Natural killer cell (primary cell): ENCODE measurements around the gene ANP32E. TPM values are rescaled to one million over a fixed set of nuclear protein-coding genes. Genes with fewer than 3 reads are reported as not detected.

ENCODE experiments used
- ATAC-seq, 3 donors: fragments of 150-1000 bp in 2 of 3; fragments of 200-7000 bp in 1 of 3; cut with Tn5 transposase; 1 replicate in 1 of 3; 2 replicates in 2 of 3; pipeline ENCODE4 v1.10.0; 2021; ENCODE audit warnings: mild to moderate bottlenecking in 2 of 3, moderate library complexity in 2 of 3
- DNase-seq, 2 donors: peaks; one replicate each; pipeline versions ENCODE4 v3.0.0 to v3.0.0-alpha.2; 2013 to 2021; ENCODE audit warnings: mixed read lengths in 1 of 2
- H3K27ac ChIP-seq: one replicate; pipeline ENCODE4 v1.5.1; 2013; ENCODE audit warnings: mild to moderate bottlenecking, low read length
- H3K27me3 ChIP-seq: one replicate; pipeline ENCODE4 v1.6.1; 2013; ENCODE audit warnings: low read length; ENCODE audit not compliant: control insufficient read depth, insufficient read depth
- H3K36me3 ChIP-seq: one replicate; pipeline ENCODE4 v1.6.1; 2013; ENCODE audit warnings: low read length; ENCODE audit not compliant: control insufficient read depth, insufficient read depth
- H3K4me1 ChIP-seq: one replicate; pipeline ENCODE4 v1.6.1; 2013; ENCODE audit warnings: low read length; ENCODE audit not compliant: control insufficient read depth, insufficient read depth
- H3K4me3 ChIP-seq: one replicate; pipeline ENCODE4 v1.5.1; 2013; ENCODE audit warnings: low read length
- H3K9me3 ChIP-seq: one replicate; pipeline ENCODE4 v1.6.1; 2013; ENCODE audit warnings: low read length; ENCODE audit not compliant: control insufficient read depth, insufficient read depth
- H3K27ac Mint-ChIP-seq, 2 donors: one replicate each; pipeline ENCODE4 v1.8.0; 2022; ENCODE audit warnings: mild to moderate bottlenecking in 2 of 2, mixed read lengths in 2 of 2, moderate library complexity in 1 of 2
- H3K27me3 Mint-ChIP-seq, 2 donors: one replicate each; pipeline ENCODE4 v1.8.0; 2022; ENCODE audit warnings: low read depth in 2 of 2, mixed read lengths in 2 of 2
- H3K36me3 Mint-ChIP-seq: one replicate; pipeline ENCODE4 v1.8.0; 2022; ENCODE audit warnings: mixed read lengths
- H3K4me1 Mint-ChIP-seq, 2 donors: one replicate each; pipeline ENCODE4 v1.8.0; 2022; ENCODE audit warnings: mixed read lengths in 2 of 2
- H3K4me3 Mint-ChIP-seq: one replicate; pipeline ENCODE4 v1.8.0; 2022; ENCODE audit warnings: mild to moderate bottlenecking, moderate library complexity, mixed read lengths
- H3K9me3 Mint-ChIP-seq, 2 donors: one replicate each; pipeline ENCODE4 v1.8.0; 2022; ENCODE audit warnings: mixed read lengths in 2 of 2
- WGBS: methylation state at CpG from one replicate; pipeline ENCODE4 v1.1.7; 2013; ENCODE audit warnings: missing lambda C conversion rate; ENCODE audit not compliant: insufficient coverage; 5-methylcytosine and 5-hydroxymethylcytosine counted together
- intact Hi-C: fragments of 100-400 bp; cut with micrococcal nuclease; formaldehyde crosslinking; loops from one replicate; pipeline ENCODE4 v1.14.2; 2022
- total RNA-seq, 4 donors: library from RNA; stranded (reverse); fragments of 120-200 nt in 1 of 4; gene quantifications; one replicate each; pipeline versions ENCODE4 v1.2.3 to v1.2.4, GENCODE V29; 2013 to 2022
- TF ChIP-seq, protein P1 (sequence below): fragments of 200-600 bp; IDR thresholded peaks from one replicate; pipeline ENCODE4 v1.8.0; 2022; ENCODE audit warnings: antibody characterized with exemption

ANP32E gene
- total RNA-seq, 3 donors from 2014 or later (not counting 1 experiment from before 2014, with no cell fraction given) = 50.7 to 56.9 (median 55.2) TPM

DNA sequence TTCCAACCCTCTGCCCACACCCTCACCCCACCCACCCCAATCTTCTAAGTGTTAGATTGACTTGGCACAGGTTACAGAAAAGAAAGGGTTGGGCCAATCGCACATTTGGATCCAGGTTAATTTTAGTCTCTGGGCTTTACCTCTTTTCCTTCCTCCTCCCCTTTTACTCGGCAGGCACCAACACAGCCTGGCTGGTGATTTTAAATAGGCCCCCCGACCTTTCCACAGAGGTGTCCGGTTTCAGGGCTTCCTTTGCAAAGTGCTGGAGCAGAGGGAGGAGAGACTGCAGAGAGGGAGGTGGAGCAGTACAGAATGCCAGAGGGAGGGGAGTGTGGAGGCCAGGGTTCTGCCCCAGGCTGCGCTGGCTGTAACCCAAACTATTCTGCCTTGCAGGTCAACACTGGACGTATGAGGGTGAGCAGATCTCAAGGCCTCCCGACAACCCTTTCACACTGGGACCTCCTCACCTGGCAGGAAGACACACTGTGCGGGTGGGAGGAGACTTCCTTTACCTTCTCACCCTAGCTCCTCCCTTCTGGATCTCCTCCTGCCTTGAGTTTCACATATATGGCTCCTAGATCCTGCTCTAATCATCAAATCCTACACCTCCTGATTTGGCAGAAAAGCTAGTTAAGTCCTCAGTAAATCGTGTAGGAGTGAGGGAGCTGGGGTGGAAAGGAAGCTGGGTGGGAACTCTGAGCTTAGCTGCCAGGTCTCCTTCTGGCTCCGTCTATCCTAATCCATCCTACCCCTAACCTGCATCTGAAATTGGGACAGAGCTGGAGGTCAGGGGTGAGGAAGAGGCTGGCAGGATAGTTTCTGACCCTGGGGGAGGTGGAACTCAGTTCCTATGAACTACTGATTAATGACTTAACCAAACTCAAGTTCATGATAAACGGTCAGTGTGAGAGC is 24.1 kb upstream of the ANP32E start:
- peaks cover 12 to 13% of the 10 kb centered on the region in 2 donors for H3K4me1 Mint-ChIP-seq
- ATAC-seq (no peak), DNase-seq (no peak)
- H3K36me3 Mint-ChIP-seq = no peaks in the 10 kb centered on the region
- intact Hi-C loops = loop anchor here (5.0 to 10.0 kb wide), 3 partner anchors 62 to 737 kb away; partner anchors contain the start of genes ENSA and PRPF3
- 61% methylated on average over 9 of the region's 11 CpGs for WGBS
- H3K9me3 Mint-ChIP-seq = no peaks in the 10 kb centered on the region
- no peak overlapping the region for H3K27ac Mint-ChIP-seq
- H3K9me3 ChIP-seq = no peaks in the 10 kb centered on the region
- TF ChIP-seq, protein P1, sequence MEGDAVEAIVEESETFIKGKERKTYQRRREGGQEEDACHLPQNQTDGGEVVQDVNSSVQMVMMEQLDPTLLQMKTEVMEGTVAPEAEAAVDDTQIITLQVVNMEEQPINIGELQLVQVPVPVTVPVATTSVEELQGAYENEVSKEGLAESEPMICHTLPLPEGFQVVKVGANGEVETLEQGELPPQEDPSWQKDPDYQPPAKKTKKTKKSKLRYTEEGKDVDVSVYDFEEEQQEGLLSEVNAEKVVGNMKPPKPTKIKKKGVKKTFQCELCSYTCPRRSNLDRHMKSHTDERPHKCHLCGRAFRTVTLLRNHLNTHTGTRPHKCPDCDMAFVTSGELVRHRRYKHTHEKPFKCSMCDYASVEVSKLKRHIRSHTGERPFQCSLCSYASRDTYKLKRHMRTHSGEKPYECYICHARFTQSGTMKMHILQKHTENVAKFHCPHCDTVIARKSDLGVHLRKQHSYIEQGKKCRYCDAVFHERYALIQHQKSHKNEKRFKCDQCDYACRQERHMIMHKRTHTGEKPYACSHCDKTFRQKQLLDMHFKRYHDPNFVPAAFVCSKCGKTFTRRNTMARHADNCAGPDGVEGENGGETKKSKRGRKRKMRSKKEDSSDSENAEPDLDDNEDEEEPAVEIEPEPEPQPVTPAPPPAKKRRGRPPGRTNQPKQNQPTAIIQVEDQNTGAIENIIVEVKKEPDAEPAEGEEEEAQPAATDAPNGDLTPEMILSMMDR = no peak
- peaks cover 6% of the 10 kb centered on the region for H3K36me3 ChIP-seq
- no peak overlapping the region for H3K4me3 Mint-ChIP-seq
- no peak overlapping the region for H3K4me3 ChIP-seq
- no peak overlapping the region for H3K27ac ChIP-seq
- H3K27me3 ChIP-seq = peaks cover 36% of the 10 kb centered on the region
- peaks cover 32 to 34% of the 10 kb centered on the region in 2 donors for H3K27me3 Mint-ChIP-seq
- peaks cover 13% of the 10 kb centered on the region for H3K4me1 ChIP-seq

DNA sequence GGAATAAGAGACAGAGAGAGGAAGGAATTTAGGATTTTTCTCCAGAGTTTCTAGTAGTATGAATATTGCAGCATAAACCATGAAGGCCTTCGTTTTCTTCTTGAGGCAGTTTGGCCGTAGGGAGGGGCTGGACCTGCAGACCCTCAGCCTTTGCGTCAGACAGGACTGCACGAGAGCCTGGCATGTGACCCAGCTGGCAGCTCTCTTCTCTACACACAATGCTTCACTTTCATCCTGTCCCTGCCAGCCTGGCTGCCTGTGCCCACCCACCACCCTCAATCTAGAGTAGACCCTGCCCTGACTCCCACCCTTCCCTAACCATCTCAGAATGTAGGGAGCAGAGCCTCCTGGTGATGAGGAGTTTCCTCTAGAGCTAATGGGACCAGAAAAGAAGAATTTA is 23.3 kb upstream of the ANP32E start:
- 75% methylated on average over 4 of the region's 4 CpGs for WGBS
- H3K27ac ChIP-seq = no peak overlapping the region
- H3K36me3 ChIP-seq = no peaks in the 10 kb centered on the region
- intact Hi-C loops = loop anchor here (5.0 to 10.0 kb wide), 3 partner anchors 63 to 738 kb away; partner anchors contain the start of genes ENSA and PRPF3
- H3K9me3 ChIP-seq = no peaks in the 10 kb centered on the region
- Mint-ChIP-seq H3K4me3 (no peak overlapping the region), H3K36me3 (no peaks in the 10 kb centered on the region), H3K27me3 (peaks cover 32 to 34% of the 10 kb centered on the region in 2 donors), H3K9me3 (no peaks in the 10 kb centered on the region), H3K4me1 (peaks cover 12 to 13% of the 10 kb centered on the region in 2 donors), H3K27ac (no peak overlapping the region)
- ATAC-seq = no peak
- no peak overlapping the region for H3K4me3 ChIP-seq
- H3K27me3 ChIP-seq = peaks cover 36% of the 10 kb centered on the region
- H3K4me1 ChIP-seq = peaks cover 13% of the 10 kb centered on the region
- DNase-seq = no peak
- TF ChIP-seq, protein P1 = no peak

DNA sequence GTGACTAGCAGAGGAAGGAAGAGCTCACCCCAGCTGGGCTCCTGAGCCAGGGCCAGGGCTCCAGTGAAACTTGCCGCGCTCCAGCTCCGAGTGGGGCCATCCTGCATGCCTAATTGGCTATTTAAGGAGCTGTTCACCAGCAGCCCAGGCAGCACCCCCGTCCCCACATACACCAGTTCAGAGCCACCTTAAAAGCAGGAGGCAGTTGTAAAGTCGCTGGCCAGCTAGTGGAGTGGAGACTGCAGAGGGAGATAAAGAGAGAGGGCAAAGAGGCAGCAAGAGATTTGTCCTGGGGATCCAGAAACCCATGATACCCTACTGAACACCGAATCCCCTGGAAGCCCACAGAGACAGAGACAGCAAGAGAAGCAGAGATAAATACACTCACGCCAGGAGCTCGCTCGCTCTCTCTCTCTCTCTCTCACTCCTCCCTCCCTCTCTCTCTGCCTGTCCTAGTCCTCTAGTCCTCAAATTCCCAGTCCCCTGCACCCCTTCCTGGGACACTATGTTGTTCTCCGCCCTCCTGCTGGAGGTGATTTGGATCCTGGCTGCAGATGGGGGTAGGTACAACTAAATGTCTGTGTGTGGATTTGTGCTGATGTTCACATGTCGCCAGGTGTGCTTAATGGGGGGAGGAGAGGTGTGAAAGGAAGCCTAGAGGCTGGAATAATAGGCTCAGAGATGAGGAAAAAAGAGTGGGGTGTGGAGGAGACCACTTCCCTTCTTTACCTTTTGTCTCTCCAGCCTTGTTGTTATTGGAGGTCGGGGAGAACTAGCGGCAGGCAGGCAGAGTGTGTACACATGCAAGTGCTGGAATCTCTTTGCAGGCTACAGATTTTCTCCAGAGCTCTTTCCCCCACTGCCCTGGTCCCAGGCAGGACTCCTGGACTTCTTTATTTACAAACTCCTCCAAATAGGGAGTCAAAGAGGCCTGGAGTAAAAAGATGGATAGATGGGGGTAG is 22.0 kb upstream of the ANP32E start, which contains the start of gene CA14:
Gene CA14 (plus strand): TSS at position 151 of the 962 bp plus-strand sequence. CDS start 355 bp downstream, at position 506.
- ATAC-seq (no peak), DNase-seq (no peak)
- peaks cover 12 to 13% of the 10 kb centered on the region in 2 donors for H3K4me1 Mint-ChIP-seq
- intact Hi-C loops = loop anchor here (5.0 to 10.0 kb wide), 3 partner anchors 64 to 739 kb away; partner anchors contain the start of genes ENSA and PRPF3
- Histone ChIP-seq H3K27me3 (peaks cover 36% of the 10 kb centered on the region), H3K36me3 (no peaks in the 10 kb centered on the region), H3K4me3 (no peak within 1 kb of the TSS), H3K4me1 (peaks cover 13% of the 10 kb centered on the region), H3K27ac (no peak within 1 kb of the TSS), H3K9me3 (no peaks in the 10 kb centered on the region)
- H3K27me3 Mint-ChIP-seq = peaks cover 32 to 34% of the 10 kb centered on the region in 2 donors
- H3K27ac Mint-ChIP-seq = no peak within 1 kb of the TSS
- no peaks in the 10 kb centered on the region for H3K36me3 Mint-ChIP-seq
- H3K4me3 Mint-ChIP-seq = no peak within 1 kb of the TSS
- 50% methylated on average over 9 of the region's 13 CpGs for WGBS
- TF ChIP-seq, protein P1 = no peak
- H3K9me3 Mint-ChIP-seq = no peaks in the 10 kb centered on the region
